Stimulated activated effector memory CD8-positive, alpha-beta T cell treated with anti-CD3 and anti-CD28 coated beads, Interleukin-12 subunit alpha, Interleukin-12 subunit beta, amount 100 ng/mL, for 72 hours (primary cell): ENCODE measurements around the gene CARM1.
A peak's percentile ranks its signal among the peaks of the same experiment; 100 is the strongest.
"Not testable (repeated sequence)": the region's sequence is repeated elsewhere in the genome, so short reads cannot be mapped to it uniquely, and the experiment has no call there.

ENCODE experiments used
- ATAC-seq: fragments of 150-1000 bp; cut with Tn5 transposase; 2 replicates; pipeline ENCODE4 v1.10.0; 2021
- DNase-seq, 2 donors: peaks; one replicate each; pipeline ENCODE4 v3.0.0; 2021 to 2022; ENCODE audit warnings: low spot score in 2 of 2
- H3K27ac Mint-ChIP-seq: one replicate; pipeline ENCODE4 v1.8.0; 2022; ENCODE audit warnings: mild to moderate bottlenecking, mixed read lengths
- H3K36me3 Mint-ChIP-seq: one replicate; pipeline ENCODE4 v1.8.0; 2022; ENCODE audit warnings: mild to moderate bottlenecking, mixed read lengths
- H3K4me1 Mint-ChIP-seq: one replicate; pipeline ENCODE4 v1.8.0; 2022; ENCODE audit warnings: mixed read lengths
- H3K4me3 Mint-ChIP-seq: one replicate; pipeline ENCODE4 v1.8.0; 2022; ENCODE audit warnings: mild to moderate bottlenecking, mixed read lengths
- H3K9me3 Mint-ChIP-seq: one replicate; pipeline ENCODE4 v1.8.0; 2022; ENCODE audit warnings: mixed read lengths

The CARM1 gene

GRCh38 chr19:10836479-10837330, 34.6 kb upstream of the CARM1 start:
- DNase-seq: no peak
- H3K27ac Mint-ChIP-seq: peak overlapping the region; percentile 100
- peaks cover 20% of the 10 kb centered on the region for H3K4me1 Mint-ChIP-seq

GRCh38 chr19:10837649-10838048, 33.7 kb upstream of the CARM1 start:
- not testable (repeated sequence) for ATAC-seq, DNase-seq, H3K27ac Mint-ChIP-seq, H3K9me3 Mint-ChIP-seq, H3K4me3 Mint-ChIP-seq
- peaks cover 49% of the 10 kb centered on the region for H3K36me3 Mint-ChIP-seq
- peaks cover 20% of the 10 kb centered on the region for H3K4me1 Mint-ChIP-seq

More at GRCh38 chr19:10836479-10837330, 34.6 kb upstream of the CARM1 start:
- Mint-ChIP-seq H3K4me3 (peak overlapping the region; percentile 99), H3K9me3 (peaks cover 2% of the 10 kb centered on the region), H3K36me3 (peaks cover 59% of the 10 kb centered on the region)
- ATAC-seq: peak; percentile 65

- H3K9me3 Mint-ChIP-seq: peaks cover 2% of the 10 kb centered on the region
These were observed 33.0 kb upstream of the CARM1 start for GRCh38 chr19:10838377-10838776.

GRCh38 chr19:10839114-10840050, 32.0 kb upstream of the CARM1 start:
- ATAC-seq: no peak
- H3K36me3 Mint-ChIP-seq: peaks cover 32% of the 10 kb centered on the region
- no peak for DNase-seq
- peaks cover 2% of the 10 kb centered on the region for H3K9me3 Mint-ChIP-seq
- peaks cover 20% of the 10 kb centered on the region for H3K4me1 Mint-ChIP-seq
- H3K27ac Mint-ChIP-seq: no peak overlapping the region
- no peak overlapping the region for H3K4me3 Mint-ChIP-seq

More at GRCh38 chr19:10838377-10838776, 33.0 kb upstream of the CARM1 start:
- Mint-ChIP-seq H3K4me1 (peaks cover 20% of the 10 kb centered on the region), H3K36me3 (peaks cover 42% of the 10 kb centered on the region), H3K27ac (no peak overlapping the region), H3K4me3 (no peak overlapping the region)
- ATAC-seq (no peak), DNase-seq (no peak)

GRCh38 chr19:10842788-10843187, 28.6 kb upstream of the CARM1 start:
- H3K4me1 Mint-ChIP-seq: no peaks in the 10 kb centered on the region
- DNase-seq (no peak), ATAC-seq (no peak)
- no peaks in the 10 kb centered on the region for H3K36me3 Mint-ChIP-seq
- H3K4me3 Mint-ChIP-seq: no peak overlapping the region
- no peak overlapping the region for H3K27ac Mint-ChIP-seq
- peaks cover 5% of the 10 kb centered on the region for H3K9me3 Mint-ChIP-seq

GRCh38 chr19:10846500-10847202, 24.7 kb upstream of the CARM1 start:
- Mint-ChIP-seq H3K4me1 (peaks cover 7% of the 10 kb centered on the region), H3K9me3 (peaks cover 5% of the 10 kb centered on the region), H3K27ac (no peak overlapping the region), H3K36me3 (no peaks in the 10 kb centered on the region), H3K4me3 (no peak overlapping the region)
- DNase-seq (no peak), ATAC-seq (no peak)

GRCh38 chr19:10848230-10848856, 23.0 kb upstream of the CARM1 start, which contains the start of gene C19orf38:
TSS of gene C19orf38 (plus strand) at chr19:10848415. CDS start at chr19:10848509, 94 bp downstream.
- H3K9me3 Mint-ChIP-seq: peaks cover 5% of the 10 kb centered on the region
- ATAC-seq (peak; percentile 19), DNase-seq (no peak)
- H3K36me3 Mint-ChIP-seq: no peaks in the 10 kb centered on the region
- peaks cover 7% of the 10 kb centered on the region for H3K4me1 Mint-ChIP-seq
- peak within 1 kb of the TSS; percentile 13 for H3K27ac Mint-ChIP-seq
- no peak within 1 kb of the TSS for H3K4me3 Mint-ChIP-seq

GRCh38 chr19:10850631-10851030, 20.7 kb upstream of the CARM1 start:
- H3K36me3 Mint-ChIP-seq: no peaks in the 10 kb centered on the region
- peaks cover 7% of the 10 kb centered on the region for H3K4me1 Mint-ChIP-seq
- H3K4me3 Mint-ChIP-seq: no peak overlapping the region
- ATAC-seq (no peak), DNase-seq (no peak)
- H3K9me3 Mint-ChIP-seq: peaks cover 5% of the 10 kb centered on the region
- no peak overlapping the region for H3K27ac Mint-ChIP-seq

GRCh38 chr19:10852098-10852800, 19.1 kb upstream of the CARM1 start:
- ATAC-seq (no peak), DNase-seq (no peak)
- Mint-ChIP-seq H3K27ac (no peak overlapping the region), H3K4me1 (peaks cover 7% of the 10 kb centered on the region), H3K36me3 (no peaks in the 10 kb centered on the region), H3K9me3 (no peaks in the 10 kb centered on the region), H3K4me3 (no peak overlapping the region)

GRCh38 chr19:10852941-10853340, 18.4 kb upstream of the CARM1 start:
- Mint-ChIP-seq H3K27ac (no peak overlapping the region), H3K36me3 (no peaks in the 10 kb centered on the region), H3K4me1 (peaks cover 7% of the 10 kb centered on the region), H3K9me3 (no peaks in the 10 kb centered on the region), H3K4me3 (no peak overlapping the region)
- DNase-seq (no peak), ATAC-seq (no peak)

GRCh38 chr19:10854350-10855089, 16.8 kb upstream of the CARM1 start:
- H3K4me1 Mint-ChIP-seq: no peaks in the 10 kb centered on the region
- no peak for DNase-seq
- ATAC-seq: no peak
- H3K9me3 Mint-ChIP-seq: no peaks in the 10 kb centered on the region
- no peaks in the 10 kb centered on the region for H3K36me3 Mint-ChIP-seq
- no peak overlapping the region for H3K27ac Mint-ChIP-seq
- H3K4me3 Mint-ChIP-seq: no peak overlapping the region

GRCh38 chr19:10855879-10856522, 15.4 kb upstream of the CARM1 start:
- Mint-ChIP-seq H3K4me1 (no peaks in the 10 kb centered on the region), H3K27ac (peak overlapping the region; percentile 37), H3K9me3 (no peaks in the 10 kb centered on the region), H3K4me3 (no peak overlapping the region), H3K36me3 (no peaks in the 10 kb centered on the region)
- peak; percentile 65 for ATAC-seq
- no peak for DNase-seq

- H3K36me3 Mint-ChIP-seq, H3K9me3 Mint-ChIP-seq, H3K27ac Mint-ChIP-seq, ATAC-seq, DNase-seq, H3K4me3 Mint-ChIP-seq, H3K4me1 Mint-ChIP-seq: not testable (repeated sequence)
These were observed 14.5 kb upstream of the CARM1 start for GRCh38 chr19:10856899-10857298.
